ENCODE measurements around the gene NOG. TPM values are rescaled to one million over a fixed set of nuclear protein-coding genes. Genes with fewer than 3 reads are reported as not detected.

Gene NOG
- total RNA-seq, 1 experiment from 2014 or later = 0.15 TPM

DNA sequence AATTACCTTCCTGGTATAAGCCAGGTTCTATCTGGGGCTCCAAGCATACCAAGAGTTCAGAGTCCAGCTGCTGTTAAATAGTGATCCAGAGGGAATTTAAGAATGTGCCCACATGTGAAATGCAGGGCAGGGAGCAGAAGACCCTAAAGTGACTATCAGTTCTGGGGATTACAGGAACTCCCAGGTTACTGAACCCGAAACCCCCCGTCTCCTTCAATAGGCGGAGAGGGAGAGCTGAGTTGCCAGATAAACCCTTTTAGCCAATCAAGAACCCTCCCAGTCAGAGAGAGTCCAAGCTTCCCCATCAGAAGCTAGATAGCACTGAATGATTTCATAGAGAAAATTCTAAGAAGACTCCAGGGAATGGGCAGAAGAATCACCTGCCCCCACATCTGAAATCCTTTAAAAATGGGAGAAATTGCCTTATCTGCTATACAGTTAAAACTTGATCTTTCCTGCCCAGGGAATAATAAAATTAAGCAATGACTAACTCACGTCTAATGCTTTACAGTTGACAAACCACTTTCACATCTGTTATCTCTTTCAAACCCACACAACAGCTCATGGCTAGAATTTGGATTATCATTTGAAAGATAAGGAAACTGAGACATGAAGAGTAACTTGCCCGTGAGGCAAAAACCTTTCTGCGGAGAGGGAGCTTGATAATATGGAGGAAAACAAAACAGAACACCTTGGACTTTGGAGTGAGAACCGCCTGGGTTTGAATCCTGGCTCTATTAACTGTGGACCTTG lies 10.2 kb downstream of the NOG start:
- intact Hi-C loops (cut with micrococcal nuclease; ENCODE audit: unreplicated experiment) = no loop called here
- no TSS peak for BruUV-seq (replicated peaks)

DNA sequence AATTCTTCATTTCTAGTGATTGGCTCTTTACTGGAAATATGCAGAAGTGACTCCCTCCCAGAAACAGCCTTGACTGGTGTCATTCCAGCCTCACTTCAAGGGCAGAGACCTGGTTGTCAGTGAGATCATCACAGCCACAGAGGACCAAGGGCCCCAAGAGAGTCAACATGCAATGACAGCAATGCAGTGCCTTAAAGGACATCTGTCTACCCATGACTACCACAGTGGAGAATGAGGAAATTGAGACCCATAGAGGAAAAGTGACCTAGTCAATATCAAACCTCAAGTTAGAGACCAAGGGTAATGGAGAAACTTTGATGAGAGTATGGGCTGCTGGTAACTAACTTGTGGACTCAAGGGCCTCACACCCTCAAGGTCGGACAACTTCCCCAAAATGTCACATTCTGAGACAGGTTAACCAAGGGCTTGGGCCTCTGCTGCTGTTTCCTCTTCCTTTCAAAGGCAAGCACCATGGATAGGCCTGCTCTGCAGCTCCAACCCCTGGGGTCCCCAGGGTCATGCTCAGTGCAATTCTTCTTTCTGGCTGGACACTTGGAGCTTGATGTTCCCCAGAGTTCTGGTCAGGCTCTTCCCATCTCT lies 11.3 kb downstream of the NOG start:
- Histone ChIP-seq H3K27ac (ENCODE audit: low read depth, low read length, poor library complexity, severe bottlenecking) (no peak overlapping the region), H3K4me3 (ENCODE audit: low read depth, low read length, poor library complexity, severe bottlenecking) (no peak overlapping the region), H3K27me3 (replicated peaks; ENCODE audit: insufficient read depth, low read depth, low read length, poor library complexity) (no peaks in the 10 kb centered on the region), H3K9me3 (ENCODE audit: low read depth, low read length, poor library complexity, severe bottlenecking) (no peaks in the 10 kb centered on the region), H3K4me1 (ENCODE audit: insufficient read depth, low read length, poor library complexity, severe bottlenecking) (no peaks in the 10 kb centered on the region), H3K36me3 (ENCODE audit: insufficient read depth, low read length, poor library complexity, severe bottlenecking) (no peaks in the 10 kb centered on the region)
- no peak for DNase-seq (ENCODE audit: low spot score)
- no peak for TF ChIP-seq EZH2 (IDR thresholded peaks at IDR 0.05; ENCODE audit: borderline replicate concordance, low read depth, low read length, poor library complexity, severe bottlenecking)
- TF ChIP-seq, protein P1, sequence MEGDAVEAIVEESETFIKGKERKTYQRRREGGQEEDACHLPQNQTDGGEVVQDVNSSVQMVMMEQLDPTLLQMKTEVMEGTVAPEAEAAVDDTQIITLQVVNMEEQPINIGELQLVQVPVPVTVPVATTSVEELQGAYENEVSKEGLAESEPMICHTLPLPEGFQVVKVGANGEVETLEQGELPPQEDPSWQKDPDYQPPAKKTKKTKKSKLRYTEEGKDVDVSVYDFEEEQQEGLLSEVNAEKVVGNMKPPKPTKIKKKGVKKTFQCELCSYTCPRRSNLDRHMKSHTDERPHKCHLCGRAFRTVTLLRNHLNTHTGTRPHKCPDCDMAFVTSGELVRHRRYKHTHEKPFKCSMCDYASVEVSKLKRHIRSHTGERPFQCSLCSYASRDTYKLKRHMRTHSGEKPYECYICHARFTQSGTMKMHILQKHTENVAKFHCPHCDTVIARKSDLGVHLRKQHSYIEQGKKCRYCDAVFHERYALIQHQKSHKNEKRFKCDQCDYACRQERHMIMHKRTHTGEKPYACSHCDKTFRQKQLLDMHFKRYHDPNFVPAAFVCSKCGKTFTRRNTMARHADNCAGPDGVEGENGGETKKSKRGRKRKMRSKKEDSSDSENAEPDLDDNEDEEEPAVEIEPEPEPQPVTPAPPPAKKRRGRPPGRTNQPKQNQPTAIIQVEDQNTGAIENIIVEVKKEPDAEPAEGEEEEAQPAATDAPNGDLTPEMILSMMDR (conservative IDR thresholded peaks at IDR 0.05; ENCODE audit: low read depth, low read length) = no peak
- POLR2A ChIA-PET (ENCODE audit: low non-redundant PET) = no interaction called here
- no TSS peak for BruUV-seq (replicated peaks)
- CTCF ChIA-PET = no interaction called here
- intact Hi-C loops (cut with micrococcal nuclease; ENCODE audit: unreplicated experiment) = no loop called here

More for the DNA sequence above, 10.2 kb downstream of the NOG start:
- no peak overlapping the region for H3K4me3 ChIP-seq (ENCODE audit: low read depth, low read length, poor library complexity, severe bottlenecking)
- no peak for DNase-seq (ENCODE audit: low spot score)
- H3K4me1 ChIP-seq (ENCODE audit: insufficient read depth, low read length, poor library complexity, severe bottlenecking) = no peaks in the 10 kb centered on the region
- H3K27me3 ChIP-seq (replicated peaks; ENCODE audit: insufficient read depth, low read depth, low read length, poor library complexity) = no peaks in the 10 kb centered on the region
- POLR2A ChIA-PET (ENCODE audit: low non-redundant PET) = no interaction called here
- H3K9me3 ChIP-seq (ENCODE audit: low read depth, low read length, poor library complexity, severe bottlenecking) = no peaks in the 10 kb centered on the region
- H3K36me3 ChIP-seq (ENCODE audit: insufficient read depth, low read length, poor library complexity, severe bottlenecking) = no peaks in the 10 kb centered on the region
- CTCF ChIA-PET = no interaction called here
- TF ChIP-seq, protein P1 (conservative IDR thresholded peaks at IDR 0.05; ENCODE audit: low read depth, low read length) = no peak
- TF ChIP-seq EZH2 (IDR thresholded peaks at IDR 0.05; ENCODE audit: borderline replicate concordance, low read depth, low read length, poor library complexity, severe bottlenecking) = no peak
- no peak overlapping the region for H3K27ac ChIP-seq (ENCODE audit: low read depth, low read length, poor library complexity, severe bottlenecking)

DNA sequence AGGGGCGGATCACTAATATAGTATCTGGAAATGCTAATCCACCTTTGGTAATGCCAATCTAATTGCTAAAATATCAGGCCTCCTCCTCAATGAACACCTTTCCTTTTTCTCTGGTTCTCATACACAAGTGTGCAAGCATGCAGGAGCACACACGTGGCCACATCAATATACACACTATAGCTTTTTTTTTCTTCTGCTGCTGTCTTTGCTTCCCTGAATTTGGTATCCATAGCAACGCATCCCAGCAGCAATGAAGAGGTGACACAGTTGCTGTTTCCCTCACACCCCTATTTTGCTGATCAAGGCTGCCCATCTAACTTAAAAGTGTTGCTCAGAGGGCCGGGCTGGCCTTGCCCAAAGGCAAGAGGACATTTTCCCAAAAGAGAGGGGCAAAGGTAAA lies 15.4 kb downstream of the NOG start:
- intact Hi-C loops (cut with micrococcal nuclease; ENCODE audit: unreplicated experiment) = no loop called here
- no peak overlapping the region for H3K4me3 ChIP-seq (ENCODE audit: low read depth, low read length, poor library complexity, severe bottlenecking)
- no peaks in the 10 kb centered on the region for H3K4me1 ChIP-seq (ENCODE audit: insufficient read depth, low read length, poor library complexity, severe bottlenecking)
- no peaks in the 10 kb centered on the region for H3K9me3 ChIP-seq (ENCODE audit: low read depth, low read length, poor library complexity, severe bottlenecking)
- TF ChIP-seq, protein P1 (conservative IDR thresholded peaks at IDR 0.05; ENCODE audit: low read depth, low read length) = no peak
- TF ChIP-seq EZH2 (IDR thresholded peaks at IDR 0.05; ENCODE audit: borderline replicate concordance, low read depth, low read length, poor library complexity, severe bottlenecking) = no peak
- no peak for DNase-seq (ENCODE audit: low spot score)
- POLR2A ChIA-PET (ENCODE audit: low non-redundant PET) = no interaction called here
- H3K36me3 ChIP-seq (ENCODE audit: insufficient read depth, low read length, poor library complexity, severe bottlenecking) = no peaks in the 10 kb centered on the region
- H3K27me3 ChIP-seq (replicated peaks; ENCODE audit: insufficient read depth, low read depth, low read length, poor library complexity) = no peaks in the 10 kb centered on the region
- BruUV-seq (replicated peaks) = no TSS peak
- no peak overlapping the region for H3K27ac ChIP-seq (ENCODE audit: low read depth, low read length, poor library complexity, severe bottlenecking)
- CTCF ChIA-PET = no interaction called here

Data from A673 (cell line).